GM12878 (cell line): ENCODE results near the gene PC. TPM values are rescaled to one million over a fixed set of nuclear protein-coding genes. Genes with fewer than 3 reads are reported as not detected.

Experiments used
- ATAC-seq: fragments of 200-7000 bp; cut with Tn5 transposase; 3 replicates; pipeline ENCODE4 v1.9.1; 2020; ENCODE audit warnings: mild to moderate bottlenecking, moderate library complexity
- BruUV-seq: library from RNA; stranded (reverse); fragments of 400-500 nt; replicated peaks from 2 replicates; lab custom pipeline; 2021; lab: Mats Ljungman, UMichigan
- CTCF ChIA-PET: fragments of 300-600 bp; sonication (Branson Sonifier 250); formaldehyde crosslinking; extraction: SDS; loops from one replicate; lab custom pipeline; 2021; ENCODE audit warnings: inconsistent platforms; lab: Yijun Ruan, JAX
- POLR2A ChIA-PET: fragments of 350-600 bp; formaldehyde crosslinking; extraction: SDS; loops from one replicate; lab custom pipeline; 2021; ENCODE audit warnings: inconsistent platforms; lab: Charles Lee
- RAD21 ChIA-PET: fragments of 300-600 bp; sonication (Branson Sonifier 250); formaldehyde crosslinking; loops from one replicate; lab custom pipeline; 2023; ENCODE audit warnings: antibody characterized with exemption; ENCODE audit not compliant: unreplicated experiment; lab: Charles Lee
- SMC1A ChIA-PET: fragments of 300-600 bp; sonication (Branson Sonifier 250); formaldehyde crosslinking; loops from one replicate; lab custom pipeline; 2023; ENCODE audit not compliant: unreplicated experiment, uncharacterized antibody; lab: Charles Lee
- DNase-seq: peaks from one replicate; pipeline ENCODE4 v3.0.0-alpha.2; 2011; ENCODE audit warnings: low read depth, low spot score
- FAIRE-seq: peaks from 3 replicates; lab custom pipeline; 2011; peaks lifted over from hg19 to GRCh38; lab: Jason Lieb, UNC
- H2AFZ ChIP-seq: 2 replicates; pipeline ENCODE4 v1.6.0; 2011; ENCODE audit warnings: low read depth, low read length, control low read depth; ENCODE audit not compliant: control insufficient read depth
- H3K27ac ChIP-seq: 2 replicates; pipeline ENCODE4 v1.5.1; 2011; ENCODE audit warnings: control low read depth; ENCODE audit not compliant: control insufficient read depth, insufficient read depth
- H3K27me3 ChIP-seq, 2 experiments: replicated peaks in 1 of 2; 2 replicates each; pipeline versions ENCODE4 v1.6.0 to v1.6.1; 2011; ENCODE audit warnings: low read length in 1 of 2; ENCODE audit not compliant: control insufficient read depth in 2 of 2, insufficient read depth in 2 of 2
- H3K36me3 ChIP-seq, 2 experiments: 2 replicates each; pipeline ENCODE4 v1.5.1; 2011; ENCODE audit warnings: low read length in 1 of 2; ENCODE audit not compliant: control insufficient read depth in 2 of 2, insufficient read depth in 2 of 2
- H3K4me1 ChIP-seq: 2 replicates; pipeline ENCODE4 v1.6.1; 2011; ENCODE audit warnings: mild to moderate bottlenecking, low read length, moderate library complexity, mixed read lengths; ENCODE audit not compliant: control insufficient read depth, insufficient read depth
- H3K4me2 ChIP-seq: 2 replicates; pipeline ENCODE4 v1.6.0; 2011; ENCODE audit warnings: control low read depth; ENCODE audit not compliant: control insufficient read depth, insufficient read depth
- H3K4me3 ChIP-seq: fragments of 200-600 bp; sonication (generic); 2 replicates; pipeline ENCODE4 v1.5.1; 2016
- H3K79me2 ChIP-seq: 2 replicates; pipeline ENCODE4 v1.6.0; 2011; ENCODE audit warnings: low read length; ENCODE audit not compliant: control insufficient read depth, insufficient read depth
- H3K9ac ChIP-seq: 2 replicates; pipeline ENCODE4 v1.8.0; 2011; ENCODE audit warnings: low read length, control low read depth, mixed read lengths; ENCODE audit not compliant: control insufficient read depth, insufficient read depth
- H3K9me3 ChIP-seq: replicated peaks from 3 replicates; pipeline ENCODE4 v1.5.1; 2011; ENCODE audit warnings: mild to moderate bottlenecking, low read length; ENCODE audit not compliant: control insufficient read depth, insufficient read depth
- H4K20me1 ChIP-seq: 2 replicates; pipeline ENCODE4 v1.6.0; 2011; ENCODE audit not compliant: control insufficient read depth, insufficient read depth
- CBX3 ChIP-seq: fragments of 200-600 bp; sonication (generic); IDR thresholded peaks from 2 replicates; pipeline ENCODE4 v1.6.1; 2016; ENCODE audit warnings: low read depth, borderline replicate concordance
- CHD1 ChIP-seq: IDR thresholded peaks from 2 replicates; pipeline ENCODE4 v1.6.1; 2012; ENCODE audit warnings: low read depth, low read length, improper control_type of control experiment
- CHD2 ChIP-seq: IDR thresholded peaks from 2 replicates; pipeline ENCODE4 v1.6.1; 2011; ENCODE audit warnings: low read depth, low read length, improper control_type of control experiment, borderline replicate concordance
- DPF2 ChIP-seq: fragments of 450-650 bp; IDR thresholded peaks from 2 replicates; pipeline ENCODE4 v1.6.1; 2017; ENCODE audit warnings: mild to moderate bottlenecking
- ESRRA ChIP-seq: IDR thresholded peaks from 2 replicates; pipeline ENCODE4 v1.6.1; 2012; ENCODE audit warnings: mild to moderate bottlenecking, low read length, improper control_type of control experiment
- ETV6 ChIP-seq, 2 experiments: fragments of 450-650 bp in 1 of 2; IDR thresholded peaks in 1 of 2; conservative IDR thresholded peaks in 1 of 2; 2 replicates each; pipeline ENCODE4 v1.6.1; 2014; ENCODE audit warnings: antibody characterized with exemption in 1 of 2, borderline replicate concordance in 1 of 2, low read depth in 1 of 2, mild to moderate bottlenecking in 1 of 2, moderate library complexity in 1 of 2
- EZH2 ChIP-seq: IDR thresholded peaks from 2 replicates; pipeline ENCODE4 v1.6.1; 2012; ENCODE audit warnings: low read depth, mild to moderate bottlenecking, control low read depth, inconsistent platforms, low read length, borderline replicate concordance; ENCODE audit not compliant: control insufficient read depth
- NR2C1 ChIP-seq: fragments of 450-650 bp; IDR thresholded peaks from 2 replicates; pipeline ENCODE4 v1.6.1; 2017; ENCODE audit warnings: antibody characterized with exemption, mild to moderate bottlenecking, moderate library complexity
- PAX5 ChIP-seq: IDR thresholded peaks from 2 replicates; pipeline ENCODE4 v1.6.1; 2011; ENCODE audit warnings: low read depth, low read length, borderline replicate concordance
- RBBP5 ChIP-seq: fragments of 200-600 bp; sonication (generic); conservative IDR thresholded peaks from 2 replicates; pipeline ENCODE4 v1.6.1; 2016
- SMAD1 ChIP-seq: fragments of 450-650 bp; IDR thresholded peaks from 2 replicates; pipeline ENCODE4 v1.6.1; 2018; ENCODE audit warnings: mild to moderate bottlenecking, low read depth; ENCODE audit not compliant: partially characterized antibody
- SP1 ChIP-seq: IDR thresholded peaks from one replicate; pipeline ENCODE4 v1.6.1; 2011; ENCODE audit warnings: low read depth, low read length
- SPI1 ChIP-seq: IDR thresholded peaks from 2 replicates; pipeline ENCODE4 v1.6.1; 2011; ENCODE audit warnings: low read depth, mild to moderate bottlenecking, low read length, moderate library complexity, borderline replicate concordance; ENCODE audit not compliant: insufficient read depth
- TBL1XR1 ChIP-seq: IDR thresholded peaks from 2 replicates; pipeline ENCODE4 v1.6.1; 2012; ENCODE audit warnings: low read depth, low read length, improper control_type of control experiment
- YY1 ChIP-seq: IDR thresholded peaks from 2 replicates; pipeline ENCODE4 v1.6.1; 2011; ENCODE audit warnings: low read depth, mild to moderate bottlenecking, low read length
- ZNF592 ChIP-seq: fragments of 450-650 bp; IDR thresholded peaks from 2 replicates; pipeline ENCODE4 v1.6.1; 2017; ENCODE audit warnings: mild to moderate bottlenecking, moderate library complexity
- WGBS: methylation state at CpG from one replicate; pipeline ENCODE4 v1.1.6; 2016; ENCODE audit warnings: low lambda C conversion rate; ENCODE audit not compliant: insufficient replicate concordance, insufficient coverage; ENCODE audit errors: missing lambda C conversion rate; 5-methylcytosine and 5-hydroxymethylcytosine counted together
- in situ Hi-C: fragments of 300-500 bp; cut with MboI; formaldehyde crosslinking; loops from 9 replicates; pipeline ENCODE4 v1.14.3; 2018; ENCODE audit warnings: mixed read lengths
- intact Hi-C: fragments of 100-400 bp; cut with micrococcal nuclease; formaldehyde crosslinking; loops from one replicate; pipeline ENCODE4 v1.14.2; 2022; ENCODE audit not compliant: unreplicated experiment
- polyA plus RNA-seq, 11 experiments: library from polyadenylated mRNA; depleted of rRNA in 4 of 11; unstranded in 6 of 11; stranded (reverse) in 5 of 11; fragments of >200 nt; fragmentation: Nextera tagmentation in 4 of 11; fragmentation: Illumina TruSeq in 1 of 11; extraction: Ambion mirVana in 4 of 11; extraction: Trizol in 1 of 11; gene quantifications; 1 replicate in 1 of 11; 2 replicates in 10 of 11; pipeline versions ENCODE4 v1.2.1 to v1.2.3, GENCODE V29; 2011 to 2016; ENCODE audit warnings: inconsistent platforms in 2 of 11, missing spikeins in 2 of 11, low read depth in 1 of 11
- total RNA-seq, 4 experiments: library from RNA; depleted of rRNA in 3 of 4; stranded (reverse); fragments of >200 nt in 3 of 4; fragmentation: Illumina TruSeq in 1 of 4; extraction: Trizol in 1 of 4; gene quantifications; 2 replicates each; pipeline versions ENCODE4 v1.2.1 to v1.2.3, GENCODE V29; 2013 to 2021

Gene PC
- total and polyA plus RNA-seq, 10 of the 15 experiments (the other 5 are each of a cell fraction or from before 2014, with no cell fraction given): 0.22 to 10.3 (median 4.5) TPM

- Histone ChIP-seq H3K27ac (no peak overlapping the region), H4K20me1 (no peaks in the 10 kb centered on the region), H2AFZ (no peak overlapping the region), H3K27me3 (peaks cover 0 to 1% of the 10 kb centered on the region in 2 experiments; a peak in 1 of 4 replicates), H3K79me2 (no peaks in the 10 kb centered on the region), H3K9me3 (no peaks in the 10 kb centered on the region), H3K9ac (no peak overlapping the region), H3K4me1 (no peaks in the 10 kb centered on the region), H3K36me3 (no peaks in the 10 kb centered on the region), H3K4me3 (no peak overlapping the region), H3K4me2 (no peak overlapping the region)
- DNase-seq: no peak
- ChIA-PET POLR2A (no interaction called here), SMC1A (no interaction called here), CTCF (no interaction called here), RAD21 (no interaction called here)
- in situ Hi-C loops: no loop called here
- no peak for TF ChIP-seq YY1
- TF ChIP-seq PAX5: no peak
- no peak for TF ChIP-seq SMAD1
- TF ChIP-seq EZH2: no peak
- no peak for TF ChIP-seq RBBP5
- TF ChIP-seq NR2C1: no peak
- 19% methylated on average over 4 of the region's 4 CpGs for WGBS
- BruUV-seq: no TSS peak
- no peak for FAIRE-seq
- intact Hi-C loops: no loop called here
- ATAC-seq: no peak
Measured at GRCh38 chr11:66910669-66911068, 47.5 kb downstream of the PC start.

GRCh38 chr11:66910016-66910415 is 48.2 kb downstream of the PC start:
- intact Hi-C loops (no loop called here), in situ Hi-C loops (no loop called here)
- ChIA-PET CTCF (no interaction called here), POLR2A (interaction anchor here (0.6 kb wide), 1 partner anchor 33 kb away, joined by 4 read pairs; no protein-coding TSS in a partner anchor), SMC1A (no interaction called here), RAD21 (no interaction called here)
- FAIRE-seq (no peak), ATAC-seq (no peak), DNase-seq (no peak)
- Histone ChIP-seq H3K36me3 (no peaks in the 10 kb centered on the region), H4K20me1 (no peaks in the 10 kb centered on the region), H3K9me3 (no peaks in the 10 kb centered on the region), H3K9ac (no peak overlapping the region), H3K79me2 (no peaks in the 10 kb centered on the region), H3K4me1 (no peaks in the 10 kb centered on the region), H3K27ac (no peak overlapping the region), H3K27me3 (peaks cover 0 to 1% of the 10 kb centered on the region in 2 experiments; a peak in 1 of 4 replicates), H3K4me2 (no peak overlapping the region), H2AFZ (no peak overlapping the region), H3K4me3 (no peak overlapping the region)
- WGBS: 60% methylated on average over 10 of the region's 10 CpGs
- BruUV-seq: no TSS peak
- TF ChIP-seq CHD1 (no peak), ZNF592 (no peak), ETV6 (conservative IDR thresholded peaks at IDR 0.05 in 1 of 2, IDR thresholded peaks at IDR 0.05 in 1 of 2; ENCODE audit: borderline replicate concordance in 1 of 2, low read depth in 1 of 2) (no peak), TBL1XR1 (no peak), CBX3 (no peak), SP1 (no peak), DPF2 (no peak), SPI1 (no peak), ESRRA (no peak), CHD2 (no peak)
